NCI-H1417 treated with DMSO at 0.1 percent for 48 hours (cell line): Measurements from ENCODE around the gene IQCE.
"Not testable (repeated sequence)": the region's sequence is repeated elsewhere in the genome, so short reads cannot be mapped to it uniquely, and the experiment has no call there.

ENCODE experiments used
- DNase-seq: peaks from one replicate; lab custom pipeline; 2025; lab: John Stamatoyannopoulos, UW

IQCE gene

GRCh38 chr7:2604608-2605174 is 45.9 kb downstream of the IQCE start:
- DNase-seq = peak; percentile 58

GRCh38 chr7:2605608-2606538 is 47.1 kb downstream of the IQCE start:
- no peak for DNase-seq

- no peak for DNase-seq
Observed at GRCh38 chr7:2606539-2606936, 47.8 kb downstream of the IQCE start.

GRCh38 chr7:2607122-2607922 is 48.5 kb downstream of the IQCE start:
- no peak for DNase-seq

- no peak for DNase-seq
Observed at GRCh38 chr7:2607923-2608904, 49.4 kb downstream of the IQCE start.

GRCh38 chr7:2608921-2609411 is 50.2 kb downstream of the IQCE start:
- DNase-seq = no peak

- DNase-seq = not testable (repeated sequence)
Observed at GRCh38 chr7:2609646-2610045, 50.9 kb downstream of the IQCE start.

GRCh38 chr7:2610466-2610865 is 51.7 kb downstream of the IQCE start:
- no peak for DNase-seq

- no peak for DNase-seq
Observed at GRCh38 chr7:2610898-2611297, 52.1 kb downstream of the IQCE start.

- no peak for DNase-seq
Observed at GRCh38 chr7:2611401-2611800, 52.6 kb downstream of the IQCE start.

- DNase-seq = no peak
Observed at GRCh38 chr7:2611922-2612321, 53.1 kb downstream of the IQCE start.

GRCh38 chr7:2612445-2613097 is 53.8 kb downstream of the IQCE start:
- no peak for DNase-seq

- DNase-seq = no peak
Observed at GRCh38 chr7:2613098-2613930, 54.5 kb downstream of the IQCE start.

GRCh38 chr7:2613931-2614600 is 55.3 kb downstream of the IQCE start:
- no peak for DNase-seq

GRCh38 chr7:2614631-2615330 is 56.0 kb downstream of the IQCE start:
- DNase-seq = no peak

- DNase-seq = no peak
Observed at GRCh38 chr7:2616387-2617324, 57.9 kb downstream of the IQCE start.

GRCh38 chr7:2617325-2617905 is 58.6 kb downstream of the IQCE start:
- DNase-seq = no peak
